H9 (cell line): ENCODE results near the gene MGAT4B. TPM values are rescaled to one million over a fixed set of nuclear protein-coding genes. Genes with fewer than 3 reads are reported as not detected.

Experiments
- DNase-seq: peaks from one replicate; pipeline ENCODE4 v3.0.0-alpha.2; 2017
- H2AFZ ChIP-seq: one replicate; pipeline ENCODE4 v1.6.1; 2013; ENCODE audit warnings: mild to moderate bottlenecking, low read length, control low read depth, moderate library complexity
- H2AK5ac ChIP-seq: 2 replicates; pipeline ENCODE4 v1.6.1; 2013; ENCODE audit warnings: low read length, control low read depth, mixed read lengths; ENCODE audit not compliant: insufficient read length
- H2BK120ac ChIP-seq: one replicate; pipeline ENCODE4 v1.6.1; 2013; ENCODE audit warnings: low read depth, mild to moderate bottlenecking, low read length, control low read depth, inconsistent platforms; ENCODE audit not compliant: poor library complexity, severe bottlenecking
- H2BK12ac ChIP-seq: 2 replicates; pipeline ENCODE4 v1.6.1; 2013; ENCODE audit warnings: low read length, control low read depth, mixed read lengths, low read depth; ENCODE audit not compliant: insufficient read length
- H2BK15ac ChIP-seq: 2 replicates; pipeline ENCODE4 v1.6.1; 2013; ENCODE audit warnings: low read depth, low read length, control low read depth
- H2BK20ac ChIP-seq: one replicate; pipeline ENCODE4 v1.6.1; 2013; ENCODE audit warnings: low read depth, mild to moderate bottlenecking, low read length, control low read depth, inconsistent platforms; ENCODE audit not compliant: poor library complexity, severe bottlenecking
- H2BK5ac ChIP-seq: 2 replicates; pipeline ENCODE4 v1.6.1; 2013; ENCODE audit warnings: low read length, control low read depth, mixed read lengths; ENCODE audit not compliant: insufficient read length
- H3K14ac ChIP-seq: 2 replicates; pipeline ENCODE4 v1.6.1; 2013; ENCODE audit warnings: low read length, control low read depth; ENCODE audit not compliant: insufficient read depth
- H3K18ac ChIP-seq: 2 replicates; pipeline ENCODE4 v1.6.1; 2013; ENCODE audit warnings: low read depth, mild to moderate bottlenecking, mixed read lengths, low read length, control low read depth; ENCODE audit not compliant: insufficient read length
- H3K23ac ChIP-seq: 2 replicates; pipeline ENCODE4 v1.6.1; 2013; ENCODE audit warnings: low read length, control low read depth, mixed read lengths, low read depth; ENCODE audit not compliant: insufficient read length
- H3K23me2 ChIP-seq: 2 replicates; pipeline ENCODE4 v1.6.1; 2013; ENCODE audit warnings: low read depth, mild to moderate bottlenecking, mixed read lengths, low read length, control low read depth; ENCODE audit not compliant: insufficient read length, poor library complexity, severe bottlenecking
- H3K27ac ChIP-seq: 2 replicates; pipeline ENCODE4 v1.5.1; 2013; ENCODE audit warnings: low read length, control low read depth, mixed read lengths, low read depth; ENCODE audit not compliant: insufficient read length
- H3K27me3 ChIP-seq: 2 replicates; pipeline ENCODE4 v1.6.1; 2013; ENCODE audit warnings: low read length, control low read depth, inconsistent platforms; ENCODE audit not compliant: insufficient read depth
- H3K4ac ChIP-seq: 2 replicates; pipeline ENCODE4 v1.6.1; 2013; ENCODE audit warnings: low read depth, mild to moderate bottlenecking, control low read depth, inconsistent platforms, low read length, moderate library complexity
- H3K4me1 ChIP-seq: 2 replicates; pipeline ENCODE4 v1.6.1; 2013; ENCODE audit warnings: low read length, control low read depth, inconsistent platforms; ENCODE audit not compliant: insufficient read depth
- H3K4me2 ChIP-seq: 2 replicates; pipeline ENCODE4 v1.6.1; 2013; ENCODE audit warnings: low read length, control low read depth, mixed read lengths; ENCODE audit not compliant: insufficient read length, insufficient read depth
- H3K56ac ChIP-seq: 2 replicates; pipeline ENCODE4 v1.6.1; 2013; ENCODE audit warnings: low read depth, mild to moderate bottlenecking, mixed read lengths, low read length, control low read depth; ENCODE audit not compliant: insufficient read length
- H3K79me1 ChIP-seq: 2 replicates; pipeline ENCODE4 v1.6.1; 2013; ENCODE audit warnings: low read depth, mild to moderate bottlenecking, moderate library complexity, low read length, control low read depth, inconsistent platforms; ENCODE audit not compliant: insufficient read depth, poor library complexity, severe bottlenecking
- H3K79me2 ChIP-seq: 2 replicates; pipeline ENCODE4 v1.6.1; 2013; ENCODE audit warnings: low read length, control low read depth, inconsistent platforms; ENCODE audit not compliant: insufficient read depth
- H3K9ac ChIP-seq: 2 replicates; pipeline ENCODE4 v1.6.1; 2013; ENCODE audit warnings: low read length, control low read depth, mixed read lengths; ENCODE audit not compliant: insufficient read length; ENCODE audit errors: extremely low read depth
- H3K9me3 ChIP-seq: one replicate; pipeline ENCODE4 v1.6.1; 2013; ENCODE audit warnings: low read depth, low read length, inconsistent platforms; ENCODE audit not compliant: control insufficient read depth
- H3T11ph ChIP-seq: one replicate; pipeline ENCODE4 v1.6.1; 2013; ENCODE audit warnings: mild to moderate bottlenecking, low read length, control low read depth, inconsistent platforms
- H4K20me1 ChIP-seq: one replicate; pipeline ENCODE4 v1.6.1; 2013; ENCODE audit not compliant: control insufficient read depth, insufficient read length, insufficient read depth
- H4K5ac ChIP-seq: 2 replicates; pipeline ENCODE4 v1.6.1; 2013; ENCODE audit warnings: low read depth, mild to moderate bottlenecking, mixed read lengths, low read length, control low read depth; ENCODE audit not compliant: insufficient read length
- H4K8ac ChIP-seq: replicated peaks from 2 replicates; pipeline ENCODE4 v1.6.1; 2013; ENCODE audit warnings: low read length, control low read depth, mixed read lengths, low read depth; ENCODE audit not compliant: insufficient read length
- H4K91ac ChIP-seq: 2 replicates; pipeline ENCODE4 v1.6.1; 2013; ENCODE audit warnings: low read depth, mild to moderate bottlenecking, moderate library complexity, mixed read lengths, low read length, control low read depth; ENCODE audit not compliant: insufficient read length
- H3K27ac Mint-ChIP-seq, 3 experiments: 2 replicates in 2 of 3; 3 replicates in 1 of 3; pipeline ENCODE4 v1.8.0; 2020 to 2021; ENCODE audit warnings: mixed read lengths in 3 of 3, mild to moderate bottlenecking in 1 of 3, moderate library complexity in 1 of 3
- H3K27me3 Mint-ChIP-seq: 2 replicates; pipeline ENCODE4 v1.8.0; 2021; ENCODE audit warnings: low read depth, mild to moderate bottlenecking, moderate library complexity, mixed read lengths
- H3K36me3 Mint-ChIP-seq, 3 experiments: 2 replicates in 2 of 3; 3 replicates in 1 of 3; pipeline ENCODE4 v1.8.0; 2020 to 2021; ENCODE audit warnings: low read depth in 3 of 3, mixed read lengths in 3 of 3; ENCODE audit not compliant: insufficient read depth in 1 of 3
- H3K4me1 Mint-ChIP-seq, 2 experiments: 2 replicates each; pipeline ENCODE4 v1.8.0; 2020; ENCODE audit warnings: mixed read lengths in 2 of 2
- H3K4me3 Mint-ChIP-seq, 2 experiments: 2 replicates in 1 of 2; 3 replicates in 1 of 2; pipeline ENCODE4 v1.8.0; 2020 to 2021; ENCODE audit warnings: mild to moderate bottlenecking in 2 of 2, mixed read lengths in 2 of 2, moderate library complexity in 1 of 2
- H3K9me3 Mint-ChIP-seq, 2 experiments: 2 replicates in 1 of 2; 3 replicates in 1 of 2; pipeline ENCODE4 v1.8.0; 2020; ENCODE audit warnings: mild to moderate bottlenecking in 2 of 2, mixed read lengths in 2 of 2, moderate library complexity in 1 of 2
- WGBS: extraction: QIAGEN DNeasy Blood & Tissue Kit; methylation state at CpG from one replicate; pipeline ENCODE4 v1.1.7; 2013; ENCODE audit warnings: missing lambda C conversion rate, low lambda C conversion rate, mixed read lengths; ENCODE audit not compliant: insufficient read length; ENCODE audit errors: extremely low coverage; 5-methylcytosine and 5-hydroxymethylcytosine counted together
- total RNA-seq: library from RNA; stranded (reverse); gene quantifications from 2 replicates; pipeline ENCODE4 v1.2.1, GENCODE V29; 2021
- TF ChIP-seq, protein P1 (sequence below): fragments of 200-600 bp; sonication (generic); conservative IDR thresholded peaks from 3 replicates; pipeline ENCODE4 v1.8.0; 2021; ENCODE audit warnings: antibody characterized with exemption, mild to moderate bottlenecking

The MGAT4B gene
- total RNA-seq, 1 experiment from 2014 or later: 147 TPM

DNA sequence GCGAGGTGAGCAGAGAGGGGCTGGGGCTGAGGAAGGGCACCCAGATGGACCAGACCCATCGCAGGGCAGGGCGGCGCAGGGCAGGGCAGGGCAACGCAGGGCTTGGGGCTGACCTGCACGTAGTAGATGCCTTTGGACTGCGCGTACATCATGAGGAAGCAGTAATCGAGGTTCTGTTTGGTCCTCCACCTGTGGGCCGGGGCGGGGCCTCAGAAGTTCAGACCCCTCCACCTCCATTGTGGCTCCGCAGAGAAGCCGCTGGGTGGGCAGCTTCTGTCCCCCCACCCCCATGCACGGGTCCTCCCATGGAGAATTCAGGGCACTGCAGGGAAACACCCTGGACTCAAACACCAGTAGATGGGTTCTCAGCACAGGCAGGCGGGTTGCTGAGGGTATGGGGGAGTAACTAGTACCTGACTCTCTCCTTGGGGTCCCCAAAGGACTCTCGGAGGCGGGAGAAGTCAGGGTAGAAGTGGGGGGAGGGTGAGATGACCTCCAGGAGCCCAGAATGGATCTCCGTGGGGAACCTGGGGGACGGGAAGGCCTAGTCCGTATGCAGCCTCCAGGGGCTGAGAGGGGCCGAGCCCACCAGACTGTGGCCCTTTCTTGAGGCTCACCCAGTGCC lies 6.5 kb downstream of the MGAT4B start:
- no CpG with 5 or more reads among the region's 21 CpGs for WGBS
- no peaks in the 10 kb centered on the region for H4K20me1 ChIP-seq

More for the DNA sequence above, 6.5 kb downstream of the MGAT4B start:
- Histone ChIP-seq H3K23me2 (peaks cover 5% of the 10 kb centered on the region), H3K18ac (no peak overlapping the region), H3K14ac (no peak overlapping the region), H2AK5ac (no peak overlapping the region), H3K79me1 (peaks cover 5% of the 10 kb centered on the region), H3T11ph (no peak overlapping the region), H3K4ac (no peak overlapping the region), H3K4me1 (no peaks in the 10 kb centered on the region), H4K8ac (no peak overlapping the region), H3K9ac (no peak overlapping the region), H3K27me3 (no peaks in the 10 kb centered on the region), H4K5ac (no peak overlapping the region), H2AFZ (no peak overlapping the region), H3K4me2 (no peak overlapping the region), H2BK5ac (no peak overlapping the region), H3K23ac (no peak overlapping the region), H3K79me2 (no peaks in the 10 kb centered on the region; the same call in 1 of the 2 replicates), H4K91ac (no peak overlapping the region), H3K27ac (no peak overlapping the region), H3K56ac (no peak overlapping the region), H2BK15ac (no peak overlapping the region), H2BK120ac (no peak overlapping the region), H2BK12ac (no peak overlapping the region), H3K9me3 (no peaks in the 10 kb centered on the region), H2BK20ac (no peak overlapping the region)
- Mint-ChIP-seq H3K9me3 (no peaks in the 10 kb centered on the region), H3K4me1 (peaks cover 31 to 36% of the 10 kb centered on the region in 2 experiments), H3K4me3 (no peak overlapping the region), H3K36me3 (peaks cover 21 to 45% (median 38%) of the 10 kb centered on the region in 3 experiments; a peak in 6 of 7 replicates), H3K27me3 (peaks cover 4% of the 10 kb centered on the region), H3K27ac (no peak overlapping the region)
- no peak for DNase-seq
- TF ChIP-seq, protein P1, sequence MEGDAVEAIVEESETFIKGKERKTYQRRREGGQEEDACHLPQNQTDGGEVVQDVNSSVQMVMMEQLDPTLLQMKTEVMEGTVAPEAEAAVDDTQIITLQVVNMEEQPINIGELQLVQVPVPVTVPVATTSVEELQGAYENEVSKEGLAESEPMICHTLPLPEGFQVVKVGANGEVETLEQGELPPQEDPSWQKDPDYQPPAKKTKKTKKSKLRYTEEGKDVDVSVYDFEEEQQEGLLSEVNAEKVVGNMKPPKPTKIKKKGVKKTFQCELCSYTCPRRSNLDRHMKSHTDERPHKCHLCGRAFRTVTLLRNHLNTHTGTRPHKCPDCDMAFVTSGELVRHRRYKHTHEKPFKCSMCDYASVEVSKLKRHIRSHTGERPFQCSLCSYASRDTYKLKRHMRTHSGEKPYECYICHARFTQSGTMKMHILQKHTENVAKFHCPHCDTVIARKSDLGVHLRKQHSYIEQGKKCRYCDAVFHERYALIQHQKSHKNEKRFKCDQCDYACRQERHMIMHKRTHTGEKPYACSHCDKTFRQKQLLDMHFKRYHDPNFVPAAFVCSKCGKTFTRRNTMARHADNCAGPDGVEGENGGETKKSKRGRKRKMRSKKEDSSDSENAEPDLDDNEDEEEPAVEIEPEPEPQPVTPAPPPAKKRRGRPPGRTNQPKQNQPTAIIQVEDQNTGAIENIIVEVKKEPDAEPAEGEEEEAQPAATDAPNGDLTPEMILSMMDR: no peak
